CD14-positive monocyte (primary cell): Measurements from ENCODE around the gene VDAC2. TPM values are rescaled to one million over a fixed set of nuclear protein-coding genes. Genes with fewer than 3 reads are reported as not detected.

Source experiments
- DNase-seq, 3 donors: peaks; one replicate each; pipeline ENCODE4 v3.0.0-alpha.2; 2011 to 2022
- H2AFZ ChIP-seq: 2 replicates; pipeline ENCODE4 v1.6.0; 2012; ENCODE audit warnings: mild to moderate bottlenecking, low read depth, low read length, inconsistent platforms; ENCODE audit not compliant: insufficient read depth, poor library complexity, severe bottlenecking
- H3K27ac ChIP-seq, 2 donors: 1 replicate in 1 of 2; 2 replicates in 1 of 2; pipeline ENCODE4 v1.5.1; 2012 to 2013; ENCODE audit warnings: low read length in 2 of 2, control low read depth in 1 of 2, inconsistent platforms in 1 of 2, low read depth in 1 of 2, mild to moderate bottlenecking in 1 of 2
- H3K27me3 ChIP-seq, 2 donors: one replicate each; pipeline versions ENCODE4 v1.6.0 to v1.6.1; 2011 to 2013; ENCODE audit warnings: low read length in 2 of 2; ENCODE audit not compliant: control insufficient read depth in 2 of 2, insufficient read depth in 2 of 2
- H3K36me3 ChIP-seq, 2 donors: replicated peaks in 1 of 2; 1 replicate in 1 of 2; 2 replicates in 1 of 2; pipeline versions ENCODE4 v1.5.1 to v1.6.1; 2012 to 2013; ENCODE audit warnings: low read length in 2 of 2, control low read depth in 1 of 2, inconsistent platforms in 1 of 2, mild to moderate bottlenecking in 1 of 2; ENCODE audit not compliant: insufficient read depth in 2 of 2, control insufficient read depth in 1 of 2
- H3K4me1 ChIP-seq, 2 donors: 1 replicate in 1 of 2; 2 replicates in 1 of 2; pipeline versions ENCODE4 v1.5.1 to v1.6.1; 2012 to 2013; ENCODE audit warnings: low read length in 2 of 2, control low read depth in 1 of 2, inconsistent platforms in 1 of 2, mild to moderate bottlenecking in 1 of 2, moderate library complexity in 1 of 2; ENCODE audit not compliant: insufficient read depth in 2 of 2, control insufficient read depth in 1 of 2
- H3K4me2 ChIP-seq: replicated peaks from 2 replicates; pipeline ENCODE3; 2012; ENCODE audit warnings: low read length, moderate library complexity, mild to moderate bottlenecking; ENCODE audit not compliant: poor library complexity, severe bottlenecking; ENCODE audit errors: extremely low read depth
- H3K4me3 ChIP-seq, 3 experiments: fragments of 200-600 bp in 1 of 3; sonication (generic) in 1 of 3; replicated peaks in 1 of 3; 1 replicate in 2 of 3; 2 replicates in 1 of 3; pipeline ENCODE4 v1.5.1; 2011 to 2013; ENCODE audit warnings: low read length in 3 of 3, mild to moderate bottlenecking in 3 of 3, control low read depth in 2 of 3, low read depth in 2 of 3, inconsistent platforms in 1 of 3, moderate library complexity in 1 of 3
- H3K79me2 ChIP-seq: 2 replicates; pipeline ENCODE4 v1.6.0; 2012; ENCODE audit warnings: mild to moderate bottlenecking, control low read depth, inconsistent platforms, low read length, moderate library complexity; ENCODE audit not compliant: insufficient read depth
- H3K9ac ChIP-seq: 2 replicates; pipeline ENCODE4 v1.6.0; 2017; ENCODE audit warnings: low read length, mild to moderate bottlenecking; ENCODE audit not compliant: insufficient read depth, poor library complexity, severe bottlenecking
- H3K9me3 ChIP-seq, 2 donors: replicated peaks in 1 of 2; 1 replicate in 1 of 2; 2 replicates in 1 of 2; pipeline versions ENCODE4 v1.5.1 to v1.6.1; 2012 to 2013; ENCODE audit warnings: low read length in 2 of 2, control low read depth in 1 of 2; ENCODE audit not compliant: control insufficient read depth in 1 of 2, insufficient read depth in 1 of 2
- H4K20me1 ChIP-seq: 2 replicates; pipeline ENCODE4 v1.6.0; 2012; ENCODE audit warnings: mild to moderate bottlenecking, low read length, control low read depth, moderate library complexity; ENCODE audit not compliant: insufficient read depth
- H3K27ac Mint-ChIP-seq, 7 donors: one replicate each; pipeline ENCODE4 v1.8.0; 2020; ENCODE audit warnings: mild to moderate bottlenecking in 7 of 7, mixed read lengths in 7 of 7, moderate library complexity in 6 of 7, inconsistent platforms in 2 of 7
- H3K27me3 Mint-ChIP-seq, 3 donors: one replicate each; pipeline ENCODE4 v1.8.0; 2021 to 2022; ENCODE audit warnings: low read depth in 3 of 3, mild to moderate bottlenecking in 3 of 3, mixed read lengths in 3 of 3, moderate library complexity in 3 of 3, inconsistent platforms in 1 of 3
- H3K36me3 Mint-ChIP-seq, 2 donors: one replicate each; pipeline ENCODE4 v1.8.0; 2020; ENCODE audit warnings: mixed read lengths in 2 of 2, inconsistent platforms in 1 of 2, mild to moderate bottlenecking in 1 of 2
- H3K4me1 Mint-ChIP-seq: one replicate; pipeline ENCODE4 v1.8.0; 2020; ENCODE audit warnings: mild to moderate bottlenecking, mixed read lengths
- H3K4me3 Mint-ChIP-seq, 2 donors: one replicate each; pipeline ENCODE4 v1.8.0; 2020; ENCODE audit warnings: mild to moderate bottlenecking in 2 of 2, mixed read lengths in 2 of 2, moderate library complexity in 1 of 2
- H3K9me3 Mint-ChIP-seq, 7 donors: one replicate each; pipeline ENCODE4 v1.8.0; 2020 to 2022; ENCODE audit warnings: mixed read lengths in 7 of 7, mild to moderate bottlenecking in 6 of 7, moderate library complexity in 6 of 7, inconsistent platforms in 2 of 7
- CTCF ChIP-seq: fragments of 200-600 bp; IDR thresholded peaks from one replicate; pipeline ENCODE4 v1.8.0; 2022; ENCODE audit warnings: antibody characterized with exemption, mild to moderate bottlenecking
- WGBS: methylation state at CpG from one replicate; pipeline ENCODE4 v1.1.5; 2013; ENCODE audit warnings: missing lambda C conversion rate; ENCODE audit not compliant: insufficient coverage; 5-methylcytosine and 5-hydroxymethylcytosine counted together
- intact Hi-C, 2 donors: fragments of 100-400 bp; cut with micrococcal nuclease; formaldehyde crosslinking; loops; one replicate each; pipeline versions ENCODE4 v1.15.0 to v1.15.1; 2023
- polyA plus RNA-seq, 3 donors: library from polyadenylated mRNA; depleted of rRNA in 1 of 3; unstranded in 2 of 3; stranded (reverse) in 1 of 3; fragments of 300-500 nt in 2 of 3; fragments of >200 nt in 1 of 3; fragmentation: Illumina TruSeq in 2 of 3; gene quantifications; 1 replicate in 2 of 3; 2 replicates in 1 of 3; pipeline ENCODE4 v1.2.3, GENCODE V29; 2012 to 2021

The VDAC2 gene
- polyA plus RNA-seq, 3 donors: 71.2 to 154 (median 139) TPM

- no peaks in the 10 kb centered on the region for H3K27me3 ChIP-seq
- H4K20me1 ChIP-seq: no peaks in the 10 kb centered on the region
- Mint-ChIP-seq H3K27me3 (peaks cover 1 to 7% (median 2%) of the 10 kb centered on the region in 3 donors), H3K4me1 (no peaks in the 10 kb centered on the region), H3K27ac (peak overlapping the region in 1 of 7 donors; percentile 59), H3K4me3 (no peak overlapping the region), H3K36me3 (no peaks in the 10 kb centered on the region), H3K9me3 (no peaks in the 10 kb centered on the region)
- no peaks in the 10 kb centered on the region for H3K36me3 ChIP-seq
- no peak overlapping the region for H3K9ac ChIP-seq
- WGBS: 84% methylated on average over 7 of the region's 10 CpGs
- no peaks in the 10 kb centered on the region for H3K79me2 ChIP-seq
- no peak overlapping the region for H2AFZ ChIP-seq
- intact Hi-C loops: no loop called here
- no peak overlapping the region for H3K4me2 ChIP-seq
- no peak for DNase-seq
- no peak for TF ChIP-seq CTCF
- H3K4me3 ChIP-seq: no peak overlapping the region
- H3K4me1 ChIP-seq: no peaks in the 10 kb centered on the region
- no peaks in the 10 kb centered on the region for H3K9me3 ChIP-seq
- H3K27ac ChIP-seq: no peak overlapping the region
These were observed 35.0 kb downstream of the VDAC2 start for GRCh38 chr10:75245354-75246250.

GRCh38 chr10:75246506-75246905 lies 35.9 kb downstream of the VDAC2 start:
- no peak overlapping the region for H3K27ac ChIP-seq
- TF ChIP-seq CTCF: no peak
- peaks cover 0 to 4% (median 0%) of the 10 kb centered on the region in 7 donors for H3K9me3 Mint-ChIP-seq
- H3K36me3 ChIP-seq: no peaks in the 10 kb centered on the region
- peaks cover 3 to 5% (median 4%) of the 10 kb centered on the region in 3 donors for H3K27me3 Mint-ChIP-seq
- no peaks in the 10 kb centered on the region for H3K36me3 Mint-ChIP-seq
- H3K4me2 ChIP-seq: no peak overlapping the region
- DNase-seq: no peak
- H3K4me1 Mint-ChIP-seq: no peaks in the 10 kb centered on the region
- H4K20me1 ChIP-seq: no peaks in the 10 kb centered on the region
- H3K9me3 ChIP-seq: no peaks in the 10 kb centered on the region
- H3K9ac ChIP-seq: no peak overlapping the region
- WGBS: 90% methylated on average over 2 of the region's 6 CpGs
- H3K27me3 ChIP-seq: no peaks in the 10 kb centered on the region
- H3K79me2 ChIP-seq: no peaks in the 10 kb centered on the region
- H2AFZ ChIP-seq: no peak overlapping the region
- no peak overlapping the region for H3K4me3 ChIP-seq
- H3K4me3 Mint-ChIP-seq: no peak overlapping the region
- no peak overlapping the region for H3K27ac Mint-ChIP-seq
- H3K4me1 ChIP-seq: no peaks in the 10 kb centered on the region
- intact Hi-C loops: no loop called here
